Brain microvascular endothelial cell (primary cell): Measurements from ENCODE around the gene IGFALS.

Experiments used
- DNase-seq: peaks from one replicate; pipeline ENCODE4 v3.0.0-alpha.2; 2020
- H3K27ac ChIP-seq: fragments of 250-450 bp; sonication (Bioruptor Pico); 2 replicates; pipeline ENCODE4 v1.5.1; 2020; ENCODE audit warnings: mild to moderate bottlenecking, moderate library complexity
- H3K27me3 ChIP-seq: fragments of 250-450 bp; sonication (Bioruptor Pico); replicated peaks from 2 replicates; pipeline ENCODE4 v1.5.1; 2020; ENCODE audit warnings: mild to moderate bottlenecking
- H3K36me3 ChIP-seq: fragments of 250-450 bp; sonication (Bioruptor Pico); replicated peaks from 2 replicates; pipeline ENCODE4 v1.5.1; 2020; ENCODE audit warnings: mild to moderate bottlenecking
- H3K4me3 ChIP-seq: 2 replicates; pipeline ENCODE4 v1.5.1; 2011; ENCODE audit warnings: low read depth, mild to moderate bottlenecking, control low read depth, low read length, moderate library complexity
- CTCF ChIP-seq: IDR thresholded peaks from 2 replicates; pipeline ENCODE4 v1.5.1; 2011; ENCODE audit warnings: low read depth, mild to moderate bottlenecking, moderate library complexity, low read length, control low read depth, inconsistent platforms; ENCODE audit errors: missing control alignments
- in situ Hi-C: cut with HindIII; loops from 2 replicates; pipeline ENCODE4 v1.10.0; 2017; ENCODE audit warnings: low sequenced_read_pairs, low pct_ligation_motif_present

Gene IGFALS

GRCh38 chr16:1793578-1794220 is at the start of gene IGFALS:
Gene IGFALS, minus strand, starts transcription at chr16:1793705. Its CDS starts 53 bp downstream, at chr16:1793652.
- no peak within 1 kb of the TSS for H3K27ac ChIP-seq
- DNase-seq: no peak
- no peaks in the 10 kb centered on the region for H3K27me3 ChIP-seq
- in situ Hi-C loops: no loop called here
- no peak for TF ChIP-seq CTCF
- no peak within 1 kb of the TSS for H3K4me3 ChIP-seq
- peaks cover 8% of the 10 kb centered on the region for H3K36me3 ChIP-seq

GRCh38 chr16:1839554-1839953 is 46.0 kb upstream of the IGFALS start:
- Histone ChIP-seq H3K36me3 (no peaks in the 10 kb centered on the region), H3K4me3 (no peak overlapping the region), H3K27ac (no peak overlapping the region), H3K27me3 (no peaks in the 10 kb centered on the region)
- no peak for DNase-seq
- in situ Hi-C loops: no loop called here
- TF ChIP-seq CTCF: no peak

- peaks cover under 1% of the 10 kb centered on the region for H3K36me3 ChIP-seq
- no peak for TF ChIP-seq CTCF
- no peak overlapping the region for H3K27ac ChIP-seq
- no peak for DNase-seq
- H3K27me3 ChIP-seq: no peaks in the 10 kb centered on the region
- H3K4me3 ChIP-seq: no peak overlapping the region
- in situ Hi-C loops: no loop called here
These were observed 40.6 kb upstream of the IGFALS start for GRCh38 chr16:1834096-1834495.

GRCh38 chr16:1832838-1833454 is 39.4 kb upstream of the IGFALS start:
- no peak for TF ChIP-seq CTCF
- Histone ChIP-seq H3K4me3 (no peak overlapping the region), H3K27me3 (no peaks in the 10 kb centered on the region), H3K27ac (no peak overlapping the region), H3K36me3 (peaks cover 4% of the 10 kb centered on the region)
- in situ Hi-C loops: no loop called here
- no peak for DNase-seq

GRCh38 chr16:1831186-1832075 is 37.9 kb upstream of the IGFALS start:
- TF ChIP-seq CTCF: no peak
- Histone ChIP-seq H3K27ac (no peak overlapping the region), H3K36me3 (peaks cover 4% of the 10 kb centered on the region), H3K4me3 (no peak overlapping the region), H3K27me3 (no peaks in the 10 kb centered on the region)
- no peak for DNase-seq
- in situ Hi-C loops: no loop called here
